Thymus (tissue), 11 donors: ENCODE data around the gene NNT. TPM values are rescaled to one million over a fixed set of nuclear protein-coding genes. Genes with fewer than 3 reads are reported as not detected.

ENCODE experiments used
- DNase-seq, 9 donors: peaks; one replicate each; pipeline ENCODE4 v3.0.0-alpha.2; 2013; ENCODE audit warnings: low spot score in 9 of 9, low read depth in 6 of 9, missing footprints in 1 of 9
- H3K27ac ChIP-seq, 2 donors: one replicate each; pipeline ENCODE4 v1.5.1; 2013; ENCODE audit warnings: control low read depth in 1 of 2, low read depth in 1 of 2, low read length in 1 of 2, mild to moderate bottlenecking in 1 of 2, moderate library complexity in 1 of 2
- H3K27me3 ChIP-seq, 2 donors: one replicate each; pipeline ENCODE4 v1.5.1; 2013; ENCODE audit warnings: low read length in 1 of 2; ENCODE audit not compliant: control insufficient read depth in 2 of 2, insufficient read depth in 1 of 2
- H3K36me3 ChIP-seq, 2 donors: one replicate each; pipeline ENCODE4 v1.5.1; 2013; ENCODE audit warnings: low read length in 1 of 2, mild to moderate bottlenecking in 1 of 2, moderate library complexity in 1 of 2; ENCODE audit not compliant: control insufficient read depth in 2 of 2, insufficient read depth in 2 of 2
- H3K4me1 ChIP-seq, 2 donors: one replicate each; pipeline ENCODE4 v1.5.1; 2013; ENCODE audit warnings: low read length in 2 of 2; ENCODE audit not compliant: control insufficient read depth in 2 of 2, insufficient read depth in 2 of 2
- H3K4me3 ChIP-seq, 2 donors: one replicate each; pipeline ENCODE4 v1.5.1; 2013; ENCODE audit warnings: low read length in 2 of 2, control low read depth in 1 of 2, mild to moderate bottlenecking in 1 of 2
- H3K9me3 ChIP-seq, 2 donors: one replicate each; pipeline ENCODE4 v1.5.1; 2013; ENCODE audit warnings: low read length in 1 of 2, mild to moderate bottlenecking in 1 of 2; ENCODE audit not compliant: control insufficient read depth in 2 of 2, insufficient read depth in 1 of 2
- WGBS: extraction: QIAGEN DNeasy Blood & Tissue Kit; methylation state at CpG from one replicate; pipeline ENCODE4 v1.1.7; 2013; 5-methylcytosine and 5-hydroxymethylcytosine counted together
- polyA plus RNA-seq: library from polyadenylated mRNA; stranded (reverse); fragments of 200-250 nt; gene quantifications from one replicate; pipeline ENCODE4 v1.2.3, GENCODE V29; 2013
- total RNA-seq: library from RNA; stranded (reverse); fragments of 120-200 nt; gene quantifications from one replicate; pipeline ENCODE4 v1.2.4, GENCODE V29; 2013
- donor health status: healthy.

The NNT gene
- total and polyA plus RNA-seq, 2 donors = 30.8 to 49.2 TPM

DNA sequence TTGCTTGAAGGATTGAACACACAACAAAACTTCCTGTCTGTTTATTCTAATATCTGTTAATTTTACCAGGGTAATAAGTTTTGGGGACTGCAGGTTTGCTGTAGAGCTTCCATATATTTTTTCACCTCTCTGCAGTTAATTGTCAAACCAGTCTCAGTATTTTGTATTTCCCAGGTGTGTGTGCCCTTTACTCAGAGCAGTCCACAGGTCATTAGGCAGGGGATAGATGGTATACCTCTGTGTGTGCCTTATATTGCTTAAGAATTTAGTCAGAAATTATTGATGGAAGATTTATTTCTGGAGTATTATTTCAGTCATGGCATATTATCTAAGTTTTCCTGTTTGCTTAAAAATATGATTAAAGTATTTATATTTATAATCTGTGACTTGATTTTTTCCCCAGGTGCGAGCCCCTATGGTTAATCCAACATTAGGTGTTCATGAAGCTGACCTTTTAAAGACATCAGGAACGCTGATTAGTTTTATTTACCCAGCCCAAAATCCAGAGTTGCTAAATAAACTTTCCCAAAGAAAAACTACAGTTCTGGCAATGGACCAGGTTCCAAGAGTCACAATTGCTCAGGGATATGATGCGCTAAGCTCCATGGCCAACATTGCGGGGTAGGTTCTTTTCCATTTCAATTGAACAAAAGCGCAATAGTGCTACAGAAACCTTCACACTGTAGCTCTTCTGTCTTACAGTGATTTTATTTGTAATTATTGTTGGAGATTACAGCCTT is 12.6 kb downstream of the NNT start:
- Histone ChIP-seq H3K9me3 (no peaks in the 10 kb centered on the region), H3K27ac (no peak overlapping the region), H3K36me3 (peaks cover 17 to 56% of the 10 kb centered on the region in 2 donors), H3K4me1 (no peaks in the 10 kb centered on the region), H3K4me3 (no peak overlapping the region), H3K27me3 (no peaks in the 10 kb centered on the region)
- DNase-seq = no peak
- 99% methylated on average over 5 of the region's 5 CpGs for WGBS

DNA sequence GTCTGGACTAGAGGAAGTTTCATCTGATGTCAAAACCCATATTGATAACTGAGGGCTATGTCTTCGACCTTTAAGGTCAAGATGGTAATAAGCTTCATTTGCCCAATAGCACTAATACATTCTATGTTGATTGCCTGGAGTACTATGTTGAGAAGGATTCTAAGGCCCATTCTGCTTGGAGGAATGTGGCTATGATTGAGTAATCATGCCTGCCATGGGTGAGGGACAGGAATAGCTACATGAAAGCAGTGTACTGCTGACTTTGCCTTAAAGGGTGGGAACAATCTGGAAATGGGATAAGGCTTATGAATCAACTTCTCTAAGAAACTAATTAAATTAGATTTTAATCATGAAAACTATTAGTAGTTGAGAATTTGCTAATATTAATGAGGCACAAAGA is 13.6 kb downstream of the NNT start:
- peaks cover 17 to 51% of the 10 kb centered on the region in 2 donors for H3K36me3 ChIP-seq
- H3K4me1 ChIP-seq = no peaks in the 10 kb centered on the region

DNA sequence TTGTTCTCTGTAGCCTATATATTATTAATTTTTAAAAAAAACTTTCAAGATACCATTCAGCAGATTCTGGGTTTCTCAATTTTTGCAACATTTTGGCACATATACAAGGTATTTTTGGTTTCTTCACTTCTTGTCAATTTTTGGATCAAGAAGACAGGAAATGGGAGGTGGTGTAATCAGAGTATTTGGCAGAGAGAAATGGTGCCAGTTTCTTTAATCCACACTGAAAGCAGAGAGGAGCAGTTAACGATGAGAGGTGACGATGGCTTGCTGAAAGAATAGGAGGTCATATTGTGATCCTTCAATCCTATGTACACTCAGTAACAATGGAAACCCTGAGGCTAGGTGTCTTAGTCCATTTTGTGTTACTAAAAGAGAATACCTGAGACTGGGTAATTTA is 16.4 kb downstream of the NNT start:
- no peak overlapping the region for H3K4me3 ChIP-seq
- no peaks in the 10 kb centered on the region for H3K27me3 ChIP-seq
- H3K4me1 ChIP-seq = no peaks in the 10 kb centered on the region
- H3K36me3 ChIP-seq = peaks cover 16 to 27% of the 10 kb centered on the region in 2 donors
- DNase-seq = no peak
- 95% methylated on average over 2 of the region's 2 CpGs for WGBS
- H3K9me3 ChIP-seq = no peaks in the 10 kb centered on the region
- H3K27ac ChIP-seq = no peak overlapping the region

More for the DNA sequence above, 13.6 kb downstream of the NNT start:
- DNase-seq = no peak
- Histone ChIP-seq H3K4me3 (no peak overlapping the region), H3K9me3 (no peaks in the 10 kb centered on the region), H3K27ac (no peak overlapping the region), H3K27me3 (no peaks in the 10 kb centered on the region)
- 97% methylated on average over 1 of the region's 1 CpG for whole genome bisulfite sequencing

- Histone ChIP-seq H3K36me3 (peaks cover 16 to 27% of the 10 kb centered on the region in 2 donors), H3K27ac (no peak overlapping the region), H3K4me3 (no peak overlapping the region), H3K4me1 (no peaks in the 10 kb centered on the region), H3K27me3 (no peaks in the 10 kb centered on the region), H3K9me3 (no peaks in the 10 kb centered on the region)
- WGBS = 92% methylated on average over 3 of the region's 3 CpGs
- no peak for DNase-seq
These were observed 16.9 kb downstream of the NNT start for GRCh38 chr5:43619911-43620310.

- 94% methylated on average over 4 of the region's 4 CpGs for WGBS
- H3K4me1 ChIP-seq = no peaks in the 10 kb centered on the region
- no peaks in the 10 kb centered on the region for H3K27me3 ChIP-seq
- no peaks in the 10 kb centered on the region for H3K9me3 ChIP-seq
- DNase-seq = no peak
- H3K4me3 ChIP-seq = no peak overlapping the region
- H3K27ac ChIP-seq = no peak overlapping the region
- peaks cover 16 to 20% of the 10 kb centered on the region in 2 donors for H3K36me3 ChIP-seq
These were observed 18.0 kb downstream of the NNT start for GRCh38 chr5:43620944-43621505.

DNA sequence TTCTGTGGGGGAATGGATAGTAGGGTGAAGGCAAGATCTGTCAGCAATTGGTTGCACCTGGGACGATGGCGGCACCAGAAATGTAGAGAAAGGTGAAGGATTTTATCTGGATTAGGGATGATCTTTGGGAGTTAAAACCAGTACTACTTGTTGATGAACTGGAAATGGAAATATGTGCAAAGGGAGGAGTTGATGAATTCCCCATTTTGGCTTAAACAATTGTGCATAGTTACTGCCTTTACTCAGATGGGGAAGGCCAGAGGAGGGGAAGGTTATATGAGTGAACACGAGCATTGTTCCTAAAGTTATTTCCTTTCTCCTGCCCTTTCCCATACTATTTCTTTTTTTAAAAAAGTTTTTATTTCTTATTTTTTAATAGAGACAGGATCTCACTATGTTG is 19.1 kb downstream of the NNT start:
- Histone ChIP-seq H3K4me1 (no peaks in the 10 kb centered on the region), H3K27ac (no peak overlapping the region), H3K36me3 (peaks cover 13 to 16% of the 10 kb centered on the region in 2 donors), H3K4me3 (no peak overlapping the region), H3K9me3 (no peaks in the 10 kb centered on the region), H3K27me3 (no peaks in the 10 kb centered on the region)
- 97% methylated on average over 3 of the region's 3 CpGs for WGBS
- no peak for DNase-seq

DNA sequence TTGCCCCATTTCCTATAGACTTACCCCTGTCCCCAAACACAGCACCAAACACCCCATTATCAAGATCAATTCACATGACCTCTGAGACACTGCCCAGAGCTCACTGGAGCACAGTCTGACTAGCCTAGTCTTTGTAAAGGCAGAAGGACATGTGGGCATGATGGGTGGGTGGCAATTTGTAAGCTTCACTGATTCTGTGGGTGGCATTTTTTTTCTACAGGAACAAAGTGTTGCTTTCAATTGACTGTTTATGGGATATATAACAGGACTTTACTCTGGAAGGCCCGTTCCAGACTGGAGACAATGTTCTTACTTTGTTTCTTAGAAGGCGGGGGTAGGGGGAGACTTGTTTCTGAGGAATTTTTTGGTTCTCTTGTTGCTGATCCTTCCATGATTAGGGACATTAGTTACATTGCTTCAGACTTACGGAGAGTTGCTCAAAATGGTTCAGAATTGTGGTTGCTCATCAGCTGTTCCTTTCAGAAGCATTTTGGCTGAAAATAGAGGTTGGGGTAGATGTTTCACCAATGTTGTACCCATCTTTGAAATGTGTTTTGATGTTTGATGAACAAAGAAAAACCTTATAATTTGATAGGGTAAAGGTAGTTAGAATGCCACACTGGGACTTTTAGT is 20.2 kb downstream of the NNT start:
- Histone ChIP-seq H3K27ac (no peak overlapping the region), H3K9me3 (no peaks in the 10 kb centered on the region), H3K36me3 (peaks cover 12 to 13% of the 10 kb centered on the region in 2 donors), H3K4me1 (no peaks in the 10 kb centered on the region), H3K27me3 (no peaks in the 10 kb centered on the region), H3K4me3 (no peak overlapping the region)
- over 99% methylated on average over 3 of the region's 3 CpGs for WGBS
- no peak for DNase-seq

GRCh38 chr5:43627028-43627427 is 24.0 kb downstream of the NNT start:
- H3K9me3 ChIP-seq = no peaks in the 10 kb centered on the region
- H3K36me3 ChIP-seq = peaks cover 8 to 9% of the 10 kb centered on the region in 2 donors
- WGBS = 97% methylated on average over 2 of the region's 2 CpGs

GRCh38 chr5:43631182-43631910 is 28.4 kb downstream of the NNT start:
- Histone ChIP-seq H3K9me3 (no peaks in the 10 kb centered on the region), H3K27me3 (no peaks in the 10 kb centered on the region), H3K36me3 (peaks cover 12 to 25% of the 10 kb centered on the region in 2 donors), H3K27ac (no peak overlapping the region), H3K4me1 (no peaks in the 10 kb centered on the region), H3K4me3 (no peak overlapping the region)
- WGBS = 75% methylated on average over 5 of the region's 5 CpGs
- DNase-seq = peak; percentile 26 to 81 (median 45)

More at GRCh38 chr5:43627028-43627427, 24.0 kb downstream of the NNT start:
- peak in 3 of 9 donors; percentile 22 to 34 (median 32) for DNase-seq
- Histone ChIP-seq H3K4me3 (no peak overlapping the region), H3K27me3 (no peaks in the 10 kb centered on the region), H3K27ac (no peak overlapping the region), H3K4me1 (no peaks in the 10 kb centered on the region)
